Stomach (tissue), 4 donors: Measurements from ENCODE around the gene MARCKSL1.

Source experiments
- CTCF ChIP-seq, 7 experiments: fragments of 450-650 bp in 4 of 7; fragments of 200-600 bp in 3 of 7; sonication (generic) in 3 of 7; IDR thresholded peaks; one replicate each; pipeline ENCODE4 v1.5.1; 2016 to 2019; ENCODE audit warnings: antibody characterized with exemption in 7 of 7, control low read depth in 2 of 7, mild to moderate bottlenecking in 1 of 7
- EP300 ChIP-seq: sonication (generic); formaldehyde crosslinking; IDR thresholded peaks from one replicate; pipeline ENCODE4 v1.6.1; 2017; ENCODE audit warnings: antibody characterized with exemption
- POLR2A ChIP-seq, 4 donors: fragments of 450-650 bp; IDR thresholded peaks; one replicate each; pipeline ENCODE4 v1.6.1; 2016; ENCODE audit warnings: antibody characterized with exemption in 4 of 4, control low read depth in 2 of 4, mild to moderate bottlenecking in 1 of 4, moderate library complexity in 1 of 4

- TF ChIP-seq CTCF (IDR thresholded peaks at IDR 0.05) (no peak), EP300 (no peak), POLR2A (IDR thresholded peaks at IDR 0.05) (no peak)
Observed at GRCh38 chr1:32337855-32338636, 2.0 kb upstream of the MARCKSL1 start.
